Measurements from ENCODE around the gene PIGU. TPM values are rescaled to one million over a fixed set of nuclear protein-coding genes. Genes with fewer than 3 reads are reported as not detected.

PIGU gene
- total and polyA plus RNA-seq, 8 donors = 0.45 to 21.3 (median 10.3) TPM

DNA sequence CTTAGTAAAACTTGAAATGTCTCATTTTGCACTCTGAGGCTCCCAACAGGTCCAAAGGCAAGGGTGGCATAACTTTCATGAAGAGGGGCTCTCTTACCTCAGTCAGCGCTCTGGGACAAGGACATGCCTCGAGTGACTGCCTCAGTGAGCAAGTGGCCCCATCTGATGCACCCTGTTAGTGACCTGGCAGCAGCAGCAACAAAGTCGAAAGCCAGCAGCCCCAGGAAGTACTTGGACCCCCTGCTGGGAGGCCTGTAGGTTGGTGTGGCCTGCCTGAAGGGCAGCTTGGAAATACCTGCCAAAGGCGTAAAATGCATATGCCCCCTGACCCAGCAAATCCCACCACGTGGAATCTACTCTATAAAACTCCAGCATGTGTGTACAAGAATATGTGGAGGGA lies 105.1 kb downstream of the PIGU start:
- no peak for DNase-seq
- Histone ChIP-seq H3K4me3 (no peak overlapping the region), H3K27me3 (no peaks in the 10 kb centered on the region), H3K9me3 (no peaks in the 10 kb centered on the region), H3K36me3 (peaks cover 3 to 65% (median 56%) of the 10 kb centered on the region in 4 donors), H3K27ac (no peak overlapping the region), H3K4me1 (peaks cover 0 to 4% (median 0%) of the 10 kb centered on the region in 4 donors)
- intact Hi-C loops (cut with DNase I; ENCODE audit: low total_unique reads) = loop anchor here (10.0 kb wide), 1 partner anchor 123 kb away; no protein-coding TSS in a partner anchor
- TF ChIP-seq POLR2A (IDR thresholded peaks at IDR 0.05) = no peak
- TF ChIP-seq POLR2AphosphoS5 (IDR thresholded peaks at IDR 0.05) = no peak
- TF ChIP-seq EP300 (IDR thresholded peaks at IDR 0.05) = no peak
- TF ChIP-seq, protein P1, sequence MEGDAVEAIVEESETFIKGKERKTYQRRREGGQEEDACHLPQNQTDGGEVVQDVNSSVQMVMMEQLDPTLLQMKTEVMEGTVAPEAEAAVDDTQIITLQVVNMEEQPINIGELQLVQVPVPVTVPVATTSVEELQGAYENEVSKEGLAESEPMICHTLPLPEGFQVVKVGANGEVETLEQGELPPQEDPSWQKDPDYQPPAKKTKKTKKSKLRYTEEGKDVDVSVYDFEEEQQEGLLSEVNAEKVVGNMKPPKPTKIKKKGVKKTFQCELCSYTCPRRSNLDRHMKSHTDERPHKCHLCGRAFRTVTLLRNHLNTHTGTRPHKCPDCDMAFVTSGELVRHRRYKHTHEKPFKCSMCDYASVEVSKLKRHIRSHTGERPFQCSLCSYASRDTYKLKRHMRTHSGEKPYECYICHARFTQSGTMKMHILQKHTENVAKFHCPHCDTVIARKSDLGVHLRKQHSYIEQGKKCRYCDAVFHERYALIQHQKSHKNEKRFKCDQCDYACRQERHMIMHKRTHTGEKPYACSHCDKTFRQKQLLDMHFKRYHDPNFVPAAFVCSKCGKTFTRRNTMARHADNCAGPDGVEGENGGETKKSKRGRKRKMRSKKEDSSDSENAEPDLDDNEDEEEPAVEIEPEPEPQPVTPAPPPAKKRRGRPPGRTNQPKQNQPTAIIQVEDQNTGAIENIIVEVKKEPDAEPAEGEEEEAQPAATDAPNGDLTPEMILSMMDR (IDR thresholded peaks at IDR 0.05) = no peak
- WGBS, 5 donors = 80 to 92% (median 90%) methylated on average over 3 to 5 of the region's 5 CpGs

DNA sequence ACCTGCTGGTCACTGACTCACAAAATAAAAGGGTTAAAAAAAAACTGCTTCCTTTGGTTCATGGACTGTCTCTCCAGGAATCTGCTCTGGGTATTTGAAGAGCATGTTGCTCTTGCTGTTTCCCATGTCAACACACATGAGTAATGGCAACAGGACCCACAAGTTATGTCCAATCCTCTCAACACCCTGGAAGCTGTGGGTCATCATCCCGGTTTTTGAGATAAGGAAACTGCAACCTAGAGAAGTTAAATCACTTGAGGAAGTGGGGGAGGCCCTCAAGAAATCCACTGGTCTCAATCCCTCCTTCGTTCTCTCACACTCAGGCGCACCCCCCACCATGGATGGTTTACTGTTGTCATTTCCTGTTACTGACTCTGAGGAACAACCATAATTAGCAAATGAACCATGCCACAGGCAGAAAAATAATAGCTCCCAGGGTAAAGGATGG lies 106.0 kb downstream of the PIGU start:
- peaks cover 0 to 4% (median 0%) of the 10 kb centered on the region in 4 donors for H3K4me1 ChIP-seq
- TF ChIP-seq POLR2AphosphoS5 (IDR thresholded peaks at IDR 0.05) (no peak), EP300 (IDR thresholded peaks at IDR 0.05) (no peak), POLR2A (IDR thresholded peaks at IDR 0.05) (no peak)
- TF ChIP-seq, protein P1 (IDR thresholded peaks at IDR 0.05) = no peak
- 54 to 64% (median 60%) methylated on average over 3 of the region's 3 CpGs for WGBS, 5 donors
- H3K9me3 ChIP-seq = no peaks in the 10 kb centered on the region
- DNase-seq = peak in 1 of 2 donors; percentile 23
- no peak overlapping the region for H3K27ac ChIP-seq
- intact Hi-C loops (cut with DNase I; ENCODE audit: low total_unique reads) = loop anchor here (10.0 kb wide), 1 partner anchor 124 kb away; no protein-coding TSS in a partner anchor
- peaks cover 3 to 74% (median 57%) of the 10 kb centered on the region in 4 donors for H3K36me3 ChIP-seq
- no peak overlapping the region for H3K4me3 ChIP-seq
- no peaks in the 10 kb centered on the region for H3K27me3 ChIP-seq

DNA sequence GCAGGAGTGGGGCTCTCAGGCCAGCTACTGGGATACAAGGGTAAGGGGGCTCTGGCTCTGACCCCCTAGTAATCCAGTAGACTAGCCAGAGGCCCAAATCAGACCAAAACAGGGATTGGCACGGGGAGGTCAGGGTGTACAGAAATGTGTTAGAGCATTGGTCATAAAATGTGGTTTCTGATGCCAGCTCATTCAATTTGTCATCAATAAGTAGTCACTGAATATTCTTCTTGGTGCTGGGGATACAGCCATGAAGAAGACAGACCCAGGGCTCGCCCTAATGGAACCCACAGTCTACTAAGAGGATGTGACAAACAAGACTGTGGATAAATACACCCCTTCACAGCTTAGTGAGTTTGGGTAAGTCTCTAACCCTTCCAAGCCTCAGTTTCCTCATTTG lies 107.3 kb downstream of the PIGU start:
- no peak overlapping the region for H3K4me3 ChIP-seq
- H3K9me3 ChIP-seq = no peaks in the 10 kb centered on the region
- no peak overlapping the region for H3K27ac ChIP-seq
- WGBS, 5 donors = 90 to 98% (median 93%) methylated on average over 2 of the region's 2 CpGs
- no peaks in the 10 kb centered on the region for H3K27me3 ChIP-seq
- peaks cover 0 to 4% (median 0%) of the 10 kb centered on the region in 4 donors for H3K4me1 ChIP-seq
- H3K36me3 ChIP-seq = peaks cover 3 to 79% (median 49%) of the 10 kb centered on the region in 4 donors
- DNase-seq = no peak
- TF ChIP-seq EP300 (IDR thresholded peaks at IDR 0.05) (no peak), POLR2A (IDR thresholded peaks at IDR 0.05) (no peak), POLR2AphosphoS5 (IDR thresholded peaks at IDR 0.05) (no peak)
- TF ChIP-seq, protein P1 (IDR thresholded peaks at IDR 0.05) = no peak
- intact Hi-C loops (cut with DNase I; ENCODE audit: low total_unique reads) = no loop called here

DNA sequence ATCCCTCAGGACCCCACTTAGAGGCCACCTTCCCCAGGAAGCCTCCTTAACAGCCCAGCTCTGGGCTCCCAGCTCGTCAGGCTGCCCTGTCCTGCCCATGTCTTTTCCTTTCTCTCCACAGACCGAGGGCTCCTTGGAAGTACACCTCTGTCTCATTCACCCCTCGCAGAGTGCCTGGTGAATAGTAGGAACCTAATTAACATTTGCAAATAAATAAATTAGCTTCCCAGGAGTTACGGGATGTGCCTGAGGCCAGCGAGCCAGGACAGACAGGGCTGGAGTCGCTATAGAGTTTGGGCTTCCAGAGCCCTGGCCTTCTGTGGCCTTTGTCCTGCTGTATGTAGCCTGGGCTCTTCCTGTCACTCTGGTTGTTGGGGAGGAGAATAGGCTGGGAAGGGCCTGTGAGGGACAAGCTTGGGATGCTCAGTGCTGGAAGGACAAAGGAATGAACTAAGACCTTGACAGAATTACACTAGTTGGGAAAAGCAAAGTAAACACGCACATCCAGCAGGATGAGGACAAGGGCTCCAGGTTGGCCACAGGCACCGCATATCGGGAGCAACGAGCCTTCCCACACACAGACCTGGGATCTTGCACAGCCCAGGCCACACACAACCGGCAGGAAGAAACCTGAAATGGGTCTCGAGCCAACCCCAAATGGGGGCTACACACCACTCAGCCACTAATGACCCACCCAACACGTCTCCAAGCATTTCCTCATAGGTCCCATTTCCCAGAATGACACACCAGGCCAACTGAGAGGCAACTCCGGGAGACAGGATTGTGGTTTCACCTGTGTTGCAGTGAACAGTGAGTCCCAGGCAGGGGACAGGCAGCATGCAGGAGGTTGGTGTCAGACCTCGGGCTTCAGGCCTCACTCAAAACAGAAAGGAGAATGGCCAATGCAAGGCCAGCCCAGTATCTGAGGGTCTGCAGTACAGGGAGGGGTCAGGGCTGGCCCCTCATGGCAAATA lies 108.7 kb downstream of the PIGU start:
- no peak for TF ChIP-seq POLR2AphosphoS5 (IDR thresholded peaks at IDR 0.05)
- TF ChIP-seq POLR2A (IDR thresholded peaks at IDR 0.05) = no peak
- TF ChIP-seq, protein P1 (IDR thresholded peaks at IDR 0.05) = no peak
- no peak for TF ChIP-seq EP300 (IDR thresholded peaks at IDR 0.05)
- no peak overlapping the region for H3K27ac ChIP-seq
- no peak for DNase-seq
- H3K4me3 ChIP-seq = no peak overlapping the region
- H3K36me3 ChIP-seq = peaks cover 0 to 66% (median 35%) of the 10 kb centered on the region in 4 donors
- H3K27me3 ChIP-seq = no peaks in the 10 kb centered on the region
- peaks cover 0 to 4% (median 0%) of the 10 kb centered on the region in 4 donors for H3K4me1 ChIP-seq
- intact Hi-C loops (cut with DNase I; ENCODE audit: low total_unique reads) = no loop called here
- no peaks in the 10 kb centered on the region for H3K9me3 ChIP-seq
- WGBS, 5 donors = 91 to 94% (median 92%) methylated on average over 13 to 15 of the region's 15 CpGs

Data from stomach (tissue), 9 donors.